GM13977 (cell line): ENCODE measurements around the gene EPN2.
A peak's percentile ranks its signal among the peaks of the same experiment; 100 is the strongest.

Experiments used
- DNase-seq: peaks from one replicate; pipeline ENCODE4 v3.0.0; 2012; ENCODE audit warnings: low spot score
- in situ Hi-C: fragments of 300-500 bp; cut with MboI; formaldehyde crosslinking; loops from one replicate; pipeline ENCODE4 v1.12.0; 2022; ENCODE audit warnings: low sequenced_read_pairs, low pct_unique_long_range_greater_than_20kb, mixed read lengths, inconsistent platforms; ENCODE audit not compliant: unreplicated experiment
- TF ChIP-seq, protein P1 (sequence below): IDR thresholded peaks from 2 replicates; pipeline ENCODE4 v1.5.1; 2012; ENCODE audit warnings: mild to moderate bottlenecking, control low read depth; ENCODE audit not compliant: insufficient read depth; ENCODE audit errors: extremely low read depth, missing control alignments

Gene EPN2

DNA sequence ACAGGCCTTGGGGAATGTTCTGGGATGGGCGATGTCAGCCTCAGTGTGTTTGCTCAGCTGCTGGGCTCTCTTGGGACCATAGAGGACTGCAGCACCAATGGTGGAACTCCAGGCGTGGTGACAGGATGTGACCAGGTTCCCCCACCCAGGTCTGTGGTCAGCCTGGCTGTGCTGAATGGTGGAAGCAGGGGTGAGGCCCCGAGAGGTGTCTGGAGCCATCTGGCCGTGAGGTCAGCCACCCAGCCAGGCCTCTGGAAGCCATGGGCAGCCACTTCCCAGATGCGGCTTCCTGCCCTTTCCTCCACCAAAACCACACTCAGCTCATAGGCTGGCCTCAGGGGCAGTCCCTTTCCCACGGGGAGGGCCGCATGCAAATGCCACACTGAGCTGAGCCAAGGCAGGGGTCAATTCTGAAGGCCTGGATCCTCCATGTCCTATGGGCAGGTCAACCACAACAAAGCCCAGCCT is 133.4 kb downstream of the EPN2 start:
- TF ChIP-seq, protein P1, sequence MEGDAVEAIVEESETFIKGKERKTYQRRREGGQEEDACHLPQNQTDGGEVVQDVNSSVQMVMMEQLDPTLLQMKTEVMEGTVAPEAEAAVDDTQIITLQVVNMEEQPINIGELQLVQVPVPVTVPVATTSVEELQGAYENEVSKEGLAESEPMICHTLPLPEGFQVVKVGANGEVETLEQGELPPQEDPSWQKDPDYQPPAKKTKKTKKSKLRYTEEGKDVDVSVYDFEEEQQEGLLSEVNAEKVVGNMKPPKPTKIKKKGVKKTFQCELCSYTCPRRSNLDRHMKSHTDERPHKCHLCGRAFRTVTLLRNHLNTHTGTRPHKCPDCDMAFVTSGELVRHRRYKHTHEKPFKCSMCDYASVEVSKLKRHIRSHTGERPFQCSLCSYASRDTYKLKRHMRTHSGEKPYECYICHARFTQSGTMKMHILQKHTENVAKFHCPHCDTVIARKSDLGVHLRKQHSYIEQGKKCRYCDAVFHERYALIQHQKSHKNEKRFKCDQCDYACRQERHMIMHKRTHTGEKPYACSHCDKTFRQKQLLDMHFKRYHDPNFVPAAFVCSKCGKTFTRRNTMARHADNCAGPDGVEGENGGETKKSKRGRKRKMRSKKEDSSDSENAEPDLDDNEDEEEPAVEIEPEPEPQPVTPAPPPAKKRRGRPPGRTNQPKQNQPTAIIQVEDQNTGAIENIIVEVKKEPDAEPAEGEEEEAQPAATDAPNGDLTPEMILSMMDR: no peak
- in situ Hi-C loops: loop anchor here (25.0 kb wide), 1 partner anchor 392 kb away; no protein-coding TSS in a partner anchor
- peak; percentile 59 for DNase-seq

DNA sequence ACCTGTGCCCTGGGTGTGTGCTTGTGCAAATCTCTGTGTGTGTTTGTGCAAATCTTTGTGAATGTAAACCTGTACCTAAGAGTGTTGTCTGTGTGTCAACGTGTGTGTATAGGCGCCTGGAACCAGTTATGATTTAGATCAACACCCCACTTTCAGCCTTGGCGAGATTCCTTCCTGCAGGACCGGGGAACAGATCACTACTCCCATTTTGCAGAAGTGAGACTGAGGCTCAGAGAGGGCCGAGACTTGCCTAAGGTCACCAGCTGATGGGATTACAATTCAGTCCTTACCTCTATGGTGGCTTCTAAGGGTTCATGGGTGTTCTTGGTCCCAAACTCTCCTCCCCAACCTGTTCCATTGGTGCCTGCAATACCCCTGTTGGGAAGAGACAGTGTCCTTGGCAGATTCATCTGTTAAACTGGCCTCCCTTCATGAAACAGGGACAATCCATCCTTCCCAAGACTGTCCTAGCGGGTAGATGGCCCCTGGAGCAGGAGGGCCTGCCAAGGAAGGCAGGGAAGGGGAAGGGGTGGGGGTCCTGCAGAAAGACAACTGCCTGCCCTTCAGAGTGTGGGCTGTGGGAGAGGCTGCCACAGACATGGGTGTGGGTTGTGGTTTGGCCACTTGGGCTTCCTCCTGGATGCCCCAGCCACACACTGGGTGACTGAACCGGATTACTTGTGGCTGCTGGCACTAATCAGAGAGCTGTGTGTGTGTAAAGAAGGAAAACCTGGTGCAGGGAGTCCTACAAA is 134.3 kb downstream of the EPN2 start:
- in situ Hi-C loops: loop anchor here (25.0 kb wide), 1 partner anchor 391 kb away; no protein-coding TSS in a partner anchor
- no peak for DNase-seq
- TF ChIP-seq, protein P1: no peak

DNA sequence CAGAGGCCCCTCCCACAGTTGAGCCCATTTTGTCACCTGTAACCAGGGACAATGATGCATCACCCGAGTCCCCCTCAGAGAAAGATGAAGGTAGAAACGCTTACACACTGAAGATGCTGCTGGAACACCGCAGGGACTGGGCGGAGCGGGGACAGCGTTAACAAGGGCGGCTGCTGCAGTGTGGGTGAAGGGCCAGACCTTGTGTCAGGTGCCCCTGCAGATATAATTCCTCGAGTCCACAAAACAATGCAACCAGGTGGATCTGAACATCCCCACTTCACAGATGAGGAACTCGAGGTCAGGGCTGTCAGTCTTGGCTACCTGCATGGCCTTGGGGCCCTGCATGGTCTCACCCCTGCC is 134.8 kb downstream of the EPN2 start:
- TF ChIP-seq, protein P1: no peak
- no peak for DNase-seq
- in situ Hi-C loops: loop anchor here (25.0 kb wide), 1 partner anchor 390 kb away; no protein-coding TSS in a partner anchor

DNA sequence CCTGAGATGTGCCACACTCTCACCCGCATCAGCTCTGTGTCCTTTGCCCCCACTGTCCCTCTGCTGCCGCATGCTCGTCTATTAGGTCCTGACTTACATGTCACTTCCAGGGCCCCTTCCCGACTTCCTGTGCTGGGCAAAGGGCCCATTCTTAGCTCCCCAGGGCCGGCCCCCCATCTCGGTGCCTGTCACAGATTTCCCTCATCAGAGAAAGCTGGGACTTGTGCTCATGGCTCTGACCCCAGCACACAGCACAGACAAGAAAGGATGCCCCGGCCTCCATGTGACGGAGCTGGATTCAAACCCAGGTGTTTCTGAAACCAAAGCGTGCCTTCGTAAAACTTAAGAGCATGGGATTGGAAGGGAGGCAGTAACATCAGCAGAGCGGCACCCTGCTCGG is 135.3 kb downstream of the EPN2 start:
- TF ChIP-seq, protein P1: no peak
- no peak for DNase-seq
- in situ Hi-C loops: loop anchor here (25.0 kb wide), 1 partner anchor 390 kb away; no protein-coding TSS in a partner anchor

DNA sequence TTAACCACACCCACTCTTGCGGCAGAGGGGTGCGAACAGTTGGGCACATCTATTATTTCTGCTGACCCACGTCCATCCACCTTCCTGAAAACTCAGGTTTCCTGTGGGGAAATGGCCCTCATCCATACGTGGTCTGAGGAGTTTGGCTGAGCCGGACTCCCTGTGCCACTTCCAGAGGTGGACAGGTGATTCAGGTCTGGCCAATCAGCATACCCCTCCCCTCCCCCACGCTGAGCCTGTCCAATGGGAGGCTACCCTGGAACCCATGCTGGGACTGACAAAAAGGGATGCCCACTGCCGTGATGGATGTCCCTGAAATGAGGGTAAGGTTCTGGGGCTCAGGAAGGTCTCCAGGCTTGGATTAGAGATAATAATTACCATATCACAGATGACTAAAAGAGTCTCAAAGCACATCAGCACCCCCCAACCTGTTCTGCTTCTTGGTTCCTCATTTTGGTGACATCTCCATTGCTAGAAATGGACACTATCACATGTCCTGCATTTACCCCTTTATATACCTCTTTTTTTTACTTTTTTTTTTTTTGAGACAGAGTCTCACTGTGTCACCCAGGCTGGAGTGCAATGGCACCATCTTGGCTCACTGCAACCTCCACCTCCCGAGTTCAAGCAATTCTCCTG is 135.8 kb downstream of the EPN2 start:
- in situ Hi-C loops: loop anchor here (25.0 kb wide), 1 partner anchor 389 kb away; no protein-coding TSS in a partner anchor
- TF ChIP-seq, protein P1: no peak
- DNase-seq: no peak

DNA sequence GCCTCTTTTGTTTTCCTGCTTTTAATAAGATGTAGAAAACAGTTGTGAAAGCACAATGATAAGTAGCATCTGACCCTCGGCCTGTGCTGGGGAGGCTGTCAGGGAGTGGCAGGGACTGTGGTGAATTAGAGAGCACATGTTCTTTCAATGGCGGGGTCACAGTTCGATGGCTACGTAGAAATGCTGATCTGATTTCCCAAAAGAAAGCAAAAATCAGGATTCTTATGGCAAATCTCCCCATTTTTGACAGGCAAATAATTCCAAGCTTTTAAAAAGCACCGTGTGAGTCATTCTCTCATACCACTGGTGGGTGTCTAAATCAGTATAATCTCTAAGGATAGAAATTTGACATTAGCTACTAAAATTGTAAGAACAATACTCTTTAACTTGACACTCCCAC is 137.0 kb downstream of the EPN2 start:
- in situ Hi-C loops: loop anchor here (25.0 kb wide), 1 partner anchor 388 kb away; no protein-coding TSS in a partner anchor
- DNase-seq: no peak
- TF ChIP-seq, protein P1: no peak
